Measurements from ENCODE around the gene HDAC2.

Gene HDAC2

DNA sequence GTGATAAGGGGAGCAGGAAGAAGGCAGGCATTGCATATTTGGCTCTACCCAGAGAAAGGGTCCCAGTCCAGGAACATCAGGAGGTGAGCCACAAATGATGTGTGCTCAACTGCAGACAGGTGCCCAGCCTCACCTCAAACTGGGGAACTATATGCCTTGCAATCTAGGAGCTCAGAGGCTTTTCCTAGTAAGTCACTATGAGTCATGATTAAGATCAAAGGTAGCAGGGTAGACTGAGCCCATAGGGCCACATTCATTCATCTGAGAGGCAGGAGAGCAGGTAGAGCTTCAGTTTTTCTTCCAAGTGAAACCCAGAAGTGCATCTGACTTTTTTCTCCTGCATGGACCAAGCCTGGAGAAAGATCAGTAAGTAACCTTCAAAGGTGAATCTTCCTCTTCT, 82.5 kb downstream of the HDAC2 start:
- Histone ChIP-seq H3K4me1 (ENCODE audit: control insufficient read depth, insufficient read depth, low read length) (no peaks in the 10 kb centered on the region), H3K36me3 (ENCODE audit: control insufficient read depth, insufficient read depth, low read length) (no peaks in the 10 kb centered on the region), H3K9me3 (ENCODE audit: control insufficient read depth, insufficient read depth, low read depth, low read length) (no peaks in the 10 kb centered on the region), H3K27ac (ENCODE audit: low read depth, low read length) (no peak overlapping the region), H3K4me3 (ENCODE audit: low read depth, low read length) (no peak overlapping the region), H3K27me3 (ENCODE audit: control insufficient read depth, insufficient read depth, low read length) (no peaks in the 10 kb centered on the region), H3K9ac (ENCODE audit: low read length) (no peak overlapping the region)

DNA sequence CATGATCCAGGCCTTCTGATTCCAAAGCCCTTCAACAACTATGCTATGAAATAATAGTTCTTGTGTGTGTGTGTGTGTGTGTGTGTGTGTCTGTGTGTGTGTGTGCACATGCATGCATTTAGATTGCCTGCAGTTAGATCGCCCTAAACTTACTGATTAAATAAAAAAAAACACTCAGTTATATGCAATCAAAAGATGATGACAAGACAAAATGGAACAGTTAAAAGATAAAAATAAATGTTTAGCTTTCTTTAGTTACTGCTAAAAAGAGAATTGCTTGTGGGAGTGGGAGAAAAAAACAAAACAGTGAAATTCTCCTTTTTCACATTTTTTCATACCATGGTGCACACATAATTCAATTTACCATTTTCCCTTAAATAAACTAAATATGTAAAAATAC, 84.4 kb downstream of the HDAC2 start:
- H3K4me3 ChIP-seq (ENCODE audit: low read depth, low read length), result no peak overlapping the region
- no peak overlapping the region for H3K9ac ChIP-seq (ENCODE audit: low read length)
- no peaks in the 10 kb centered on the region for H3K27me3 ChIP-seq (ENCODE audit: control insufficient read depth, insufficient read depth, low read length)
- no peaks in the 10 kb centered on the region for H3K9me3 ChIP-seq (ENCODE audit: control insufficient read depth, insufficient read depth, low read depth, low read length)
- H3K4me1 ChIP-seq (ENCODE audit: control insufficient read depth, insufficient read depth, low read length), result no peaks in the 10 kb centered on the region
- no peak overlapping the region for H3K27ac ChIP-seq (ENCODE audit: low read depth, low read length)
- H3K36me3 ChIP-seq (ENCODE audit: control insufficient read depth, insufficient read depth, low read length), result no peaks in the 10 kb centered on the region

DNA sequence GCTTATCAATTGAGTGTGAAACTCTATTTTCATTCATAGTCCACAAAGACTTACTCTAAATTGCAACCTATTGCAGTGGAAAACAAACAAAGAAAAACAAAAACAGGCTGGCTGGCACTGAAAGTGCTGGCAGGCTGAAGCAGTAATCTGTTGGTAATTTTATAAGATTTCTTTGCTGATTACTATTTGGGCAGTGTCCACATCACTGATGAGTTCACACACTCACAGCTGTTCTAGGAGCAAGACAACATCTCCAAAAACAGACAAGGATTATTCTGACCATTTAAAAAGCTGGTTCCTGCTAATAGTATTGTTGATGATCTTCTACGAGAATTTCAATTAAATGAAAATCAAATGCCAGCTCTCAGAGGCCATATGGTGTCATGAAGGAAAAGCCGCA, 86.9 kb downstream of the HDAC2 start:
- no peaks in the 10 kb centered on the region for H3K27me3 ChIP-seq (ENCODE audit: control insufficient read depth, insufficient read depth, low read length)
- no peaks in the 10 kb centered on the region for H3K4me1 ChIP-seq (ENCODE audit: control insufficient read depth, insufficient read depth, low read length)
- no peaks in the 10 kb centered on the region for H3K9me3 ChIP-seq (ENCODE audit: control insufficient read depth, insufficient read depth, low read depth, low read length)
- H3K4me3 ChIP-seq (ENCODE audit: low read depth, low read length), result no peak overlapping the region
- H3K9ac ChIP-seq (ENCODE audit: low read length), result no peak overlapping the region
- no peak overlapping the region for H3K27ac ChIP-seq (ENCODE audit: low read depth, low read length)
- no peaks in the 10 kb centered on the region for H3K36me3 ChIP-seq (ENCODE audit: control insufficient read depth, insufficient read depth, low read length)

Data from HUES6 (cell line).